H1 (cell line): Measurements from ENCODE around the gene SLC7A8.

Experiments used
- ATF2 ChIP-seq: IDR thresholded peaks from 2 replicates; pipeline ENCODE4 v1.6.1; 2012; ENCODE audit warnings: low read length, inconsistent platforms
- CBX8 ChIP-seq: fragments of 300-800, 300-1000 bp; sonication (generic); IDR thresholded peaks from 2 replicates; pipeline ENCODE4 v1.7.1; 2016; ENCODE audit warnings: low read depth, low read length, borderline replicate concordance
- EP300 ChIP-seq, 2 experiments: IDR thresholded peaks; 1 replicate in 1 of 2; 2 replicates in 1 of 2; pipeline ENCODE4 v1.6.1; 2011 to 2012; ENCODE audit warnings: low read depth in 2 of 2, low read length in 2 of 2, mild to moderate bottlenecking in 2 of 2, borderline replicate concordance in 1 of 2, inconsistent platforms in 1 of 2, moderate library complexity in 1 of 2
- MAX ChIP-seq: IDR thresholded peaks from 2 replicates; pipeline ENCODE4 v1.6.1; 2012; ENCODE audit warnings: inconsistent platforms
- POLR2A ChIP-seq, 2 experiments: IDR thresholded peaks; 1 replicate in 1 of 2; 2 replicates in 1 of 2; pipeline ENCODE4 v1.6.1; 2011; ENCODE audit warnings: low read depth in 2 of 2, low read length in 2 of 2, mild to moderate bottlenecking in 2 of 2; ENCODE audit errors: control extremely low read depth in 1 of 2
- POLR2AphosphoS5 ChIP-seq: IDR thresholded peaks from 2 replicates; pipeline ENCODE4 v1.6.1; 2011; ENCODE audit warnings: low read depth, low read length
- RAD21 ChIP-seq, 2 experiments: IDR thresholded peaks in 1 of 2; conservative IDR thresholded peaks in 1 of 2; 2 replicates each; pipeline ENCODE4 v1.6.1; 2011; ENCODE audit warnings: low read depth in 2 of 2, low read length in 2 of 2, improper control_type of control experiment in 1 of 2, inconsistent platforms in 1 of 2, mild to moderate bottlenecking in 1 of 2, moderate library complexity in 1 of 2
- RBBP5 ChIP-seq: IDR thresholded peaks from 2 replicates; pipeline ENCODE4 v1.7.1; 2012; ENCODE audit warnings: low read depth, mild to moderate bottlenecking, inconsistent platforms, low read length, moderate library complexity, borderline replicate concordance
- TCF12 ChIP-seq: IDR thresholded peaks from 2 replicates; pipeline ENCODE4 v1.6.1; 2011; ENCODE audit warnings: low read depth, mild to moderate bottlenecking, low read length
- YY1 ChIP-seq: IDR thresholded peaks from 2 replicates; pipeline ENCODE4 v1.6.1; 2011; ENCODE audit warnings: low read depth, mild to moderate bottlenecking, low read length
- TF ChIP-seq, protein P1 (sequence below), 3 experiments: IDR thresholded peaks; 1 replicate in 2 of 3; 2 replicates in 1 of 3; pipeline versions ENCODE4 v1.5.1 to v1.6.1; 2011; ENCODE audit warnings: low read length in 3 of 3, mild to moderate bottlenecking in 3 of 3, inconsistent platforms in 2 of 3, low read depth in 1 of 3, moderate library complexity in 1 of 3; ENCODE audit not compliant: insufficient read depth in 1 of 3; ENCODE audit errors: control extremely low read depth in 1 of 3

DNA sequence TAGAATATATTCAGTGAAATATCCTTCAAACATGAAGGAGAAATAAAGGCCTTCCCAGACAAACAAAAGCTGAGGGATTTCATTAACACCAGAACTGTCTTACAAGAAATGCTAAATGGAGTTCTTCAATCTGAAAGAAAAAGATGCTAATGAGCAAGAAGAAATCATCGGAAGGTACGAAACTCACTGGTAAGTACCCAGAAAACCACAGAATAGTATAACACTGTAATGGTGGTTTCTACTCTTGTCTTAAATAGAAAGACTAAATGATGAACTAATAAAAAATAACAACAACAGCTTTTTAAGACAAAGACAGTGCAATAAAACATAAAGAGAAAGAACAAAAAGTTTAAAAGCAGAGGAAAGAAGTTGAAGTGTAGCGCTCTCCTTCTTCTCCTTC lies 35.6 kb upstream of the SLC7A8 start:
- no peak for TF ChIP-seq TCF12
- TF ChIP-seq, protein P1, sequence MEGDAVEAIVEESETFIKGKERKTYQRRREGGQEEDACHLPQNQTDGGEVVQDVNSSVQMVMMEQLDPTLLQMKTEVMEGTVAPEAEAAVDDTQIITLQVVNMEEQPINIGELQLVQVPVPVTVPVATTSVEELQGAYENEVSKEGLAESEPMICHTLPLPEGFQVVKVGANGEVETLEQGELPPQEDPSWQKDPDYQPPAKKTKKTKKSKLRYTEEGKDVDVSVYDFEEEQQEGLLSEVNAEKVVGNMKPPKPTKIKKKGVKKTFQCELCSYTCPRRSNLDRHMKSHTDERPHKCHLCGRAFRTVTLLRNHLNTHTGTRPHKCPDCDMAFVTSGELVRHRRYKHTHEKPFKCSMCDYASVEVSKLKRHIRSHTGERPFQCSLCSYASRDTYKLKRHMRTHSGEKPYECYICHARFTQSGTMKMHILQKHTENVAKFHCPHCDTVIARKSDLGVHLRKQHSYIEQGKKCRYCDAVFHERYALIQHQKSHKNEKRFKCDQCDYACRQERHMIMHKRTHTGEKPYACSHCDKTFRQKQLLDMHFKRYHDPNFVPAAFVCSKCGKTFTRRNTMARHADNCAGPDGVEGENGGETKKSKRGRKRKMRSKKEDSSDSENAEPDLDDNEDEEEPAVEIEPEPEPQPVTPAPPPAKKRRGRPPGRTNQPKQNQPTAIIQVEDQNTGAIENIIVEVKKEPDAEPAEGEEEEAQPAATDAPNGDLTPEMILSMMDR (IDR thresholded peaks at IDR 0.05; ENCODE audit: control extremely low read depth in 1 of 3, insufficient read depth in 1 of 3, low read depth in 1 of 3, low read length in 3 of 3) = no peak
- no peak for TF ChIP-seq POLR2AphosphoS5
- TF ChIP-seq POLR2A (IDR thresholded peaks at IDR 0.05; ENCODE audit: control extremely low read depth in 1 of 2, low read depth in 2 of 2, low read length in 2 of 2) = no peak
- TF ChIP-seq EP300 (IDR thresholded peaks at IDR 0.05; ENCODE audit: borderline replicate concordance in 1 of 2, low read depth in 2 of 2, low read length in 2 of 2) = no peak
- no peak for TF ChIP-seq YY1
- no peak for TF ChIP-seq MAX
- no peak for TF ChIP-seq CBX8
- TF ChIP-seq RBBP5 = no peak
- TF ChIP-seq RAD21 (IDR thresholded peaks at IDR 0.05 in 1 of 2, conservative IDR thresholded peaks at IDR 0.05 in 1 of 2; ENCODE audit: low read depth in 2 of 2, low read length in 2 of 2) = no peak
- no peak for TF ChIP-seq ATF2
